MG63 (cell line): Measurements from ENCODE around the gene RAB3C. TPM values are rescaled to one million over a fixed set of nuclear protein-coding genes. Genes with fewer than 3 reads are reported as not detected.
A peak's percentile ranks its signal among the peaks of the same experiment; 100 is the strongest.
"Not testable (repeated sequence)": the region's sequence is repeated elsewhere in the genome, so short reads cannot be mapped to it uniquely, and the experiment has no call there.

Experiments used
- DNase-seq: peaks from one replicate; pipeline ENCODE4 v3.0.0-alpha.2; 2020
- H3K27me3 ChIP-seq: fragments of 250-450 bp; sonication (Bioruptor Pico); 2 replicates; pipeline ENCODE4 v1.5.1; 2020; ENCODE audit warnings: mild to moderate bottlenecking, moderate library complexity
- H3K36me3 ChIP-seq: fragments of 250-450 bp; sonication (Bioruptor Pico); 2 replicates; pipeline ENCODE4 v1.5.1; 2020; ENCODE audit warnings: mild to moderate bottlenecking, moderate library complexity
- H3K4me3 ChIP-seq: fragments of 250-450 bp; sonication (Bioruptor Pico); 2 replicates; pipeline ENCODE4 v1.5.1; 2020; ENCODE audit warnings: mild to moderate bottlenecking, moderate library complexity
- H3K9me3 ChIP-seq: fragments of 250-450 bp; sonication (Bioruptor Pico); 2 replicates; pipeline ENCODE4 v1.5.1; 2020; ENCODE audit warnings: mild to moderate bottlenecking, moderate library complexity
- total RNA-seq: library from RNA; depleted of rRNA; stranded (reverse); fragments of >200 nt; shearing (Covaris generic); gene quantifications from 2 replicates; pipeline ENCODE4 v1.2.3, GENCODE V29; 2014; ENCODE audit warnings: low replicate concordance; rRNA removed

The RAB3C gene, protein sequence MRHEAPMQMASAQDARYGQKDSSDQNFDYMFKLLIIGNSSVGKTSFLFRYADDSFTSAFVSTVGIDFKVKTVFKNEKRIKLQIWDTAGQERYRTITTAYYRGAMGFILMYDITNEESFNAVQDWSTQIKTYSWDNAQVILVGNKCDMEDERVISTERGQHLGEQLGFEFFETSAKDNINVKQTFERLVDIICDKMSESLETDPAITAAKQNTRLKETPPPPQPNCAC
- not detected in 2 replicates for total RNA-seq

DNA sequence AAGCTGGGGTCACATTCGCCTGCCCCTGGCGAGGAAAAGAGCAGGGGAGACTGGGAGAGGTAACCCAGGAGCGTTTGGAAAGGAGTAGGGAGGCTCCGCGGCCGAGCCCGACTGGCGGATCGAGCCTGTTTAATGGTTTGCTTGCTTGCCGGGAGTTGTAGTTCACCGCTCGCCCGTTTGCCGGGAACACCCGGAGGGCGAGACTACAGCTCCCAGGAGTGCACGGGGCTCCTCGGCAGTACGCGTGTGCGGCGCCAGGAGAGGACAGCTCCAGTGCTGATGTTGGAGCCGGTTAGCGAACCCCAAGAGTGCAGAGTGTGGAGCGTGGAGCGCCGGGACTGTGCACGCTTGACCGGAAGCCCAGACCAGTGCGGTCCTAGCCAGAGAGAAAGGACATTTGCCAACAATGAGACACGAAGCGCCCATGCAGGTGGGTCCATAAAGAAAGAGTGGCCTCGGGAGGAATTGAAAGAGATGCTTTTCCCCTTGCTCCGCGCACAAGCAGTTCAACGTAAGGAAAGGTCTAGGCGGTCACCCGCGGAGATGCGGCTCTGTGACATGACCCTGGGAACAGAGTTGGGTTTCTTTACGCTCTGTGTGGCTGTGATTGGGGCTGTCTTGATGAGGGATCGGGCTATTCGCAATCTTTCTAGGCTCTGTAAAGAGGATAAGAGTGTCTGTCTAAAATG is at the start of gene RAB3C:
Gene RAB3C (plus strand): TSS at position 273 of the 689 bp plus-strand sequence. CDS start 134 bp downstream, at position 407.
- Histone ChIP-seq H3K27me3 (peaks cover 21% of the 10 kb centered on the region), H3K4me3 (peak within 1 kb of the TSS; percentile 34), H3K9me3 (no peaks in the 10 kb centered on the region), H3K36me3 (no peaks in the 10 kb centered on the region)
- DNase-seq, result peak; percentile 90

DNA sequence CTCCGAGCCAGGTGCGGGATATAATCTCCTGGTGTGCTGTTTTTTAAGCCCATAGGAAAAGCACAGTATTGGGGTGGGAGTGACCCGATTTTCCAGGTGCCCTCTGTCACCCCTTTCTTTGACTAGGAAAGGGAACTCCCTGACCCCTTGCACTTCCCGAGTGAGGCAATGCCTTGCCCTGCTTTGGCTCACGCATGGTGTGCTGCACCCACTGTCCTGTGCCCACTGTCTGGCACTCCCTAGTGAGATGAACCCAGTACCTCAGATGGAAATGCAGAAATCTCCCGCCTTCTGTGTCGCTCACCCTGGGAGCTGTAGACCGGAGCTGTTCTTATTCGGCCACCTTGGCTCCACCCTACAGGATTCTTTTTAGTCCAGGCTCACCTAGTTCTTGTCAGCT is 40.9 kb upstream of the RAB3C start:
- DNase-seq, H3K27me3 ChIP-seq, H3K36me3 ChIP-seq, H3K9me3 ChIP-seq, H3K4me3 ChIP-seq: not testable (repeated sequence)

DNA sequence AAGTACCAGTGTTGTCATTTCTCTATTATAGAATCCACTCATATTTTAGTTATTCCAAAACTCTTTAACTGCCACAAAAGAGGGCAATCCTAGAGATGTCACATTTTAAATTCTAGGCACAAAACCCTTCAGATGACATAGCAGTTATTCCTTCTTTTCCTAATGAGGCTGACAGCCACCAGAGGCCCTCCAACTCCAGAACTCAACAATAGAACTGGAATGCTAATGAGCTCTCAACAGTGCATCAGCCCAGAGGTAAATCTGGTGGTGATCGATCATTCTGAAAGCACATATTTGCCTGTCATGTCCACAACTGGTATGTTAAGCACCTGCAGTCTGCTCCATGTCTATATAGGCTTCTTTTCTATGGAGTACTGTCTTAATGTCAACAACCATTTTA is 40.2 kb upstream of the RAB3C start:
- no peak for DNase-seq
- H3K4me3 ChIP-seq, result no peak overlapping the region
- H3K9me3 ChIP-seq, result no peaks in the 10 kb centered on the region
- no peaks in the 10 kb centered on the region for H3K36me3 ChIP-seq
- H3K27me3 ChIP-seq, result peaks cover 3% of the 10 kb centered on the region; the same call in 1 of the 2 replicates

DNA sequence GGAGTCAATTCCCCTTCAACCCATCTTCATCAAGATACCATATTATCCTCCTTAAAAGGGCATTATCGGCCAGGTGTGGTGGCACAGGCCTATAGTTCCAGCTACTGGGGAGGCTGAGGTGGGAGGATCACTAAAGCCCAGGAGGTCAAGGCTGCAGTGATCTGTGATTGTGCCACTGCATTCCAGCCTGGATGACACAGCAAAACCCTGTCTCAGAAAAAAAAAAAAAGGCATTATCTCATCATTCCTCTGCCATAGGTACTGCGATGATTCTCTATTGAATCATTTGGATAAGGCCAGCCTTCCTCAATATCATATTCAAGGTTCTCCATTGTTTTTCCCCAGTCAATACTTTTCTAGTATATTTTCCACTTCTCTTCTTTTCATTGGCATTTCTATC is 39.2 kb upstream of the RAB3C start:
- no peaks in the 10 kb centered on the region for H3K36me3 ChIP-seq
- no peak overlapping the region for H3K4me3 ChIP-seq
- H3K9me3 ChIP-seq, result no peaks in the 10 kb centered on the region
- H3K27me3 ChIP-seq, result peaks cover 3% of the 10 kb centered on the region
- no peak for DNase-seq

DNA sequence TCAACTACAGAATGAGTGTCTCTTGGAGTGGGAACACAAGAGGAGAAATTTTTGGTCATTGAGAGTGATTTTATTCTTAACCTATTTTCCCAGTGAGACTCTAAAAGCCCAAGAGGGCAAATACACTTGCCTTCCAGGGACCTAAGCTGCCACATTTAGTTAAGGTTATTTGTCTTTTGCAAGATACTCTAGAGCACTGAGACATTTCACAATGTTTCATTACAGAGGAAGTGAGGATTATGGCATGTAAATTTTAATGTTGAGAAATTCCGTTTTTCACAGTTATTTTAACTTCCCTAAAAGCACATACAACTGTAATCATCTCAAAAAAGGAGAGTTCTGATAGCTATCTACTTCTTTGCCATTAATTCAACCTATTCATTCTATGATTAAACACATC is 38.7 kb upstream of the RAB3C start:
- H3K4me3 ChIP-seq, result no peak overlapping the region
- H3K9me3 ChIP-seq, result no peaks in the 10 kb centered on the region
- no peaks in the 10 kb centered on the region for H3K36me3 ChIP-seq
- DNase-seq, result no peak
- peaks cover 3% of the 10 kb centered on the region for H3K27me3 ChIP-seq

DNA sequence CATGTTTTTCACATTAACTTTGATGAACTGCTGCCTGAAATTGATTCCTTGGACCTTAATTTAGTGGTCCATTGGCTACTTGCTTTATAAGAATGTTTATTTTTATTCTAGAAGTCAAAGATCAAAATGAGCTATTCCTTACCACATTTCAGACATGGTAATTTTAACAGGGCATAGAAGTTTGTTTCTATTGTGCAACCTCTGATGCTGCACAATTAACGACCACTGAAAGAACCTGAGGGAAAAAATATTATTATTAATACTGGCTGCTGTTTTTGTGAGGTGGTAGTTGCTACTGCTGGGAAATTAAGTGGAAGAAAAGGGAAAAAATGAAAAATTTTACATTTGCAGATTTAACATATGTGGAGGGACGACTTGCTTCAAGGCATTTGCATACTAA is 37.9 kb upstream of the RAB3C start:
- no peak overlapping the region for H3K4me3 ChIP-seq
- peaks cover 3% of the 10 kb centered on the region for H3K27me3 ChIP-seq
- no peaks in the 10 kb centered on the region for H3K36me3 ChIP-seq
- H3K9me3 ChIP-seq, result no peaks in the 10 kb centered on the region
- no peak for DNase-seq

DNA sequence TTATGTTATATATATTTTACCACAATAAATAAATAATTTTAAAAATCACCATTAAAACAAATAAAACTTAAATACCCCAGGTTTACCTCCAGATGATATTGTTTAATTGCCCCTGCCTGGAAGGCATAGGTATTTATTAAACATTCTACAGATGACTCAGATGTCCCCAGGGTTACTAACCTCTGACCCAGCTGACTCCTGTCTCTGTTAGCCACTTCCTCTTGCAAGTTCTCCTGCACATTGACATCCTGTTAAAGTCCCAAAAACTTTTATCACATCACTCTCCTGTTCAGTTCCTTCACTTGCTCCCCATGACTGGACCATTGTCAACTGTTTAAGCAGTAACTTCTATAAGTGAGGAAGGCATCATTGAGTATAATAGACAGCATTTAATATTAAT is 37.0 kb upstream of the RAB3C start:
- no peak overlapping the region for H3K4me3 ChIP-seq
- H3K9me3 ChIP-seq, result no peaks in the 10 kb centered on the region
- DNase-seq, result no peak
- no peaks in the 10 kb centered on the region for H3K36me3 ChIP-seq
- H3K27me3 ChIP-seq, result peaks cover 3% of the 10 kb centered on the region

DNA sequence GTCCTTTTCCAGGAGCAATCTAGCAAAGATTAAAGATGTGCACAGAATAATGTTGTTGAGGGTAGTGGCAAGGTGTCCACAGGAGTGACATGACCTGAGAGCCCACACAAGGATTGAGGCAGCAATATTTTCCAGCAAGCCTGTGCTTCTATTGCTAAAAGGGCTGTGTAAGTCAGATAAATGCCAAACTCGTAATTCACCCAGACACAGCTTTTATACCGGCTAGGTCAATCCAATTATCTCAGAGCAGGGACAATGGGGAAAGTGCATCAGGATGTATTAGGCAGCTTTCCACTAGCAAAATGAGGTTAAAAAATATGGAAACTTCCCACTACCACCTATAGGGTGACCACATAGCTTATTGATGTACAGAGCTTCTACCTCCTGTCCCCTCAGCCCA is 34.8 kb upstream of the RAB3C start:
- Histone ChIP-seq H3K36me3 (no peaks in the 10 kb centered on the region), H3K27me3 (peaks cover 3% of the 10 kb centered on the region), H3K4me3 (no peak overlapping the region), H3K9me3 (no peaks in the 10 kb centered on the region)
- DNase-seq, result no peak

DNA sequence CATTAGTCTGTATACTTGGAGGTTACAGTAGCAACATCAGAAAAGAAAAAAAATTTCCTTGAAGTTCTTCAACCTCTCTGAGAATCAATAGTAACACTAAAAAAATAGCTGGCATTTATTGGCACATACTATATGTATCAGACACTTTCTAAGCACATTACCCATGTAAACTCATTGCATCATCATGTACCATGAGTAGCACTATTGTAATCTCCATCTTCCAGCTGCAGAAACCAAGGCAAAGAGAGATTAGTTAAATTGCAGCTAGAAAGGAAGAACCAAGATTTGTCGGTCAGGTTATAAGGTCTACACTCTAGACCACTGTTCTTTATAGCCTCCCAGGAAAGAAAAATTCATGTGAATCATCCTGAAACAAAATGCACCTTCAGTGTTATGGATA is 31.4 kb upstream of the RAB3C start:
- DNase-seq, result no peak
- no peaks in the 10 kb centered on the region; the same call in none of the 2 replicates for H3K27me3 ChIP-seq
- H3K36me3 ChIP-seq, result no peaks in the 10 kb centered on the region
- H3K4me3 ChIP-seq, result no peak overlapping the region
- H3K9me3 ChIP-seq, result no peaks in the 10 kb centered on the region

DNA sequence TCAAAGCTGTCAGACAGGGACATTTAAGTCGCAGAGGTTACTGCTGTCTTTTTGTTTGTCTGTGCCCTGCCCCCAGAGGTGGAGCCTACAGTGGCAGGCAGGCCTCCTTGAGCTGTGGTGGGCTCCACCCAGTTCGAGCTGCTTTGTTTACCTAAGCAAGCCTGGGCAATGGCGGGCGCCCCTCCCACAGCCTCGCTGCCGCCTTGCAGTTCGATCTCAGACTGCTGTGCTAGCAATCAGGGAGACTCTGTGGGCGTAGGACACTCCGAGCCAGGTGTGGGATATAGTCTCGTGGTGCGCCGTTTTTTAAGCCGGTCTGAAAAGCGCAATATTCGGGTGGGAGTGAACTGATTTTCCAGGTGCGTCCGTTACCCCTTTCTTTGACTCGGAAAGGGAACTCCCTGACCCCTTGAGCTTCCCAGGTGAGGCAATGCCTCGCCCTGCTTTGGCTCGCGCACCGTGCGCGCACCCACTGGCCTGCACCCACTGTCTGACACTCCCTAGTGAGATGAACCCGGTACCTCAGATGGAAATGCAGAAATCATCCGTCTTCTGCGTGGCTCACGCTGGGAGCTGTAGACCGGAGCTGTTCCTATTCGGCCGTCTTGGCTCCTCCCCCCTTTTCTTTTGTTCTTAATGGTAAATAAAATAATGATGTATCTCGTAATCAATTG is 25.1 kb upstream of the RAB3C start:
- not testable (repeated sequence) for H3K36me3 ChIP-seq

DNA sequence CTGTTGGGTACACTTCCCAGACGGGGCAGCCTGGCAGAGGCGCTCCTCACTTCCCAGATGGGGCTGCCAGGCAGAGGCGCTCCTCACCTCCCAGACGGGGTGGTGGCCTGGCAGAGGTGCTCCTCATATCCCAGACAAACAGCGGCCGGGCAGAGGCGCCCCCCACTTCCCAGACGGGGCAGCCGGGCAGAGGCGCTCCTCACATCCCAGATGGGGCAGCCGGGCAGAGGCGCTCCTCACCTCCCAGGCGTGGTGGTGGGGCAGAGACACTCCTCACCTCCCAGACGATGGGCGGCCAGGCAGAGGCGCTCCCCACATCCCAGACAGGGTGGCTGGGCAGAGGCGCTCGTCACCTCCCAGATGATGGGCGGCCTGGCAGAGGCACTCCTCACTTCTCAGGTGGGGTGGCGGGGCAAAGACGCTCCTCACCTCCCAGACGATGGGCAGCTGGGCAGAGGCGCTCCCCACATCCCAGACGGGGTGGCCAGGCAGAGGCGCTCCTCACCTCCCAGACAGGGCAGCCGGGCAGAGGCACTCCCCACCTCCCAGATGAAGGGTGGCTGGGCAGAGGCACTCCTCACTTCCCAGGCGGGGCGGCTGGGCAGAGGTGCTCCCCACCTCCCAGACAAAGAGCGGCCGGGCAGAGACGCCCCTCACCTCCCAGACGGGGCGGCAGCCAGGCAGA is 19.7 kb upstream of the RAB3C start:
- not testable (repeated sequence) for H3K4me3 ChIP-seq, H3K9me3 ChIP-seq, H3K36me3 ChIP-seq, H3K27me3 ChIP-seq, DNase-seq

More for the DNA sequence above, 25.1 kb upstream of the RAB3C start:
- H3K27me3 ChIP-seq, H3K4me3 ChIP-seq, DNase-seq, H3K9me3 ChIP-seq: not testable (repeated sequence)

DNA sequence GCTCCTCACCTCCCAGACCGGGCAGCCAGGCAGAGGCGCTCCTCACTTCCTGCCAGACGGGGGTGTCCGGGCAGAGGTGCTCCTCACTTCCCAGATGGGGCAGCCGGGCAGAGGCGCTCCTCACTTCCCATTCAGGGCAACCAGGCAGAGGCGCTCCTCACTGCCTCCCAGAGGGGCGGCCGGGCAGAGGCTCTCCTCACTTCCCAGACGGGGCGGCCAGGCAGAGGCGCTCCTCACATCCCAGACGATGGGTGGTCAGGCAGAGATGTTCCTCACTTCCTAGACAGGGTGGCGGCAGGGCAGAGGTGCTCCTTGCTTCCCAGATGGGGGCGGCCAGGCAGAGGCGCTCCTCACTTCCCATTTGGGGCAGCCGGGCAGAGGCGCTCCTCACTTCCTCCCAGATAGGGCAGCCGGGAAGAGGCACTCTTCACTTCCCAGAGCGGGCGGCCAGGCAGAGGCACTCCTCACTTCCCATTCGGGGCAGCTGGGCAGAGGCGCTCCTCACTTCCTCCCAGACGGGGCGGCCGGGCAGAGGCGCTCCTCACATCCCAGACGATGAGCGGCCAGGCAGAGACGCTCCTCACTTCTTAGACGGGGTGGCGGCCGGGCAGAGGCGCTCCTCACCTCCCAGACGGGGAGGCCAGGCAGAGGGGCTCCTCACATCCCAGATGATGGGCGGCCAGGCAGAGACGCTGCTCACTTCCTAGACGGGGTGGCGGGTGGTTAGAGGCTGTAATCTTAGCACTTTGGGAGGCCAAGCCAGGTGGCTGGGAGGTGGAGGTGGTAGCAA is 18.6 kb upstream of the RAB3C start:
- DNase-seq, H3K27me3 ChIP-seq, H3K36me3 ChIP-seq, H3K4me3 ChIP-seq, H3K9me3 ChIP-seq: not testable (repeated sequence)

DNA sequence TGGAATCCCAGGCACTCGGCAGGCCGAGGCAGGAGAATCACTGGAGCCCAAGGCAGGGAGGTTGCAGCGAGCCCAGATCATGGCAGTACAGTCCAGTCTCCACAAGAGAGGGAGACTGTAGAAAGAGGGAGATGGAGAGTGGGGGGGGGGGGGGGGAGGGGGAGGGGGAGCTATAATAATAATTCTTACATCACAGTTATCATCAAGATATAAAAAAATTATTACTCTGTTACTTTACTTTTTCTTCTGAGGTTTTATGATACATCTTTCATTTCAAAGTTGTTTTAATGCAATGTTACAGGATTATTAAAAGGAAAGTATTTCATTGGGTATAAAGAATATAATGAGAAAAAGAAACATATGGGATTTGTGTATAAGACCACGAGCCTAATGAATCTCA is 17.8 kb upstream of the RAB3C start:
- DNase-seq, result no peak
- Histone ChIP-seq H3K9me3 (no peaks in the 10 kb centered on the region), H3K27me3 (peaks cover 5% of the 10 kb centered on the region; the same call in 1 of the 2 replicates), H3K4me3 (no peak overlapping the region), H3K36me3 (no peaks in the 10 kb centered on the region)

DNA sequence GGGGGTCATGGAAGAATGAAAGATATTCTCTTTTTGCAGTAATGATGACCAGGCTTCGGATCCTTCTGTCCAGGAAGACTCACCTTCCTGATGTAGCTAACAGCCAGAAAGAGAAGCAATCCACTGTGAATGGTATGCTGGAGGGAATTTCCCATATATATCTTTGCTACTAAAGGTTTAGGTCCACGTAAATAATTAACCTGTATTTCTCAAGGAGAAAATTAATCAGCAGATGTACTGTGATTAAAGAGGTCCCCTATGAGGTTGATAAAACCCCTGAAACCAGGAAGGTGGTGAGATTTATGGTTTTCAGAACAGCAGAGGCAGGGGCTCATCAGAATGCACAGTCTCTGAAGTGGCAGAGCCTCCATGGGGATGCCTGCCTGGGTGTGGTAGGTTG is 11.4 kb upstream of the RAB3C start:
- no peak for DNase-seq
- Histone ChIP-seq H3K27me3 (peaks cover 5% of the 10 kb centered on the region), H3K4me3 (no peak overlapping the region), H3K36me3 (no peaks in the 10 kb centered on the region), H3K9me3 (no peaks in the 10 kb centered on the region)

DNA sequence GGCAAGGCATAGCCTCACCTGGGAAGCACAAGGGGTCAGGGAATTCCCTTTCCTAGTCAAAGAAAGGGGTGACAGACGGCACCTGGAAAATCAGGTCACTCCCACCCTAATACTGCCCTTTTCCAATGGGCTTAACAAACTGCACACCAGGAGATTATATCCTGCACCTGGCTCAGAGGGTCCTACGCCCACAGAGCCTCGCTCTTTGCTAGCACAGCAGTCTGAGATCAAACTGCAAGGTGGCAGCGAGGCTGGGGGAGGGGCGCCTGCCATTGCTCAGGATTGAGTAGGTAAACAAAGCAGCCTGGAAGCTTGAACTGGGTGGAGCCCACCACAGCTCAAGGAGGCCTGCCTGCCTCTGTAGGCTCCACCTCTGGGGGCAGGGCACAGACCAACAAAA is 9.9 kb upstream of the RAB3C start:
- H3K4me3 ChIP-seq, H3K27me3 ChIP-seq, H3K36me3 ChIP-seq: not testable (repeated sequence)

DNA sequence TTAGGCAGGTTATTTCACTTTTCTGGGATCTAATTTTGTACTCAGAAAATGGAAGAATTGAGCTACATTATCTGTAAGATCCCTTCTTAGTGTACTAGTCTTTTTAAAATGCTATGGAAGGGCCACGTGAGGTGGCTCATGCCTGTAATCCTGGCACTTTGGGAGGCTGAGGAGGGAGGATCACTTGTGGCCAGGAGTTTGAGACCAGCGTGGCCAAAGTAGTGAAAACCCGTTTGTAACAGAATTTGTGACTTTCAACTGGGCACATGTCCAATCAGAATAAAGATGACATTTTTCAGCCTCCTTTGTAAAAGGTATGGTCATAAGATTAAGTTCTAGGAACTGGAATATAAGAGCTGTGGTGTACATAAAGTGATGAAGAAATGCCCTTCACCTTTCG is 3.1 kb upstream of the RAB3C start:
- no peaks in the 10 kb centered on the region for H3K36me3 ChIP-seq
- no peaks in the 10 kb centered on the region for H3K9me3 ChIP-seq
- no peak overlapping the region for H3K4me3 ChIP-seq
- peaks cover 16% of the 10 kb centered on the region for H3K27me3 ChIP-seq
- DNase-seq, result no peak

More for the DNA sequence above, 9.9 kb upstream of the RAB3C start:
- H3K9me3 ChIP-seq, DNase-seq: not testable (repeated sequence)
